Endometrial microvascular endothelial cells (primary cell): ENCODE data around the gene SEMA4D. TPM values are rescaled to one million over a fixed set of nuclear protein-coding genes. Genes with fewer than 3 reads are reported as not detected.

Source experiments
- in situ Hi-C: cut with HindIII; loops from 2 replicates; pipeline ENCODE4 v1.10.0; 2017; ENCODE audit warnings: low sequenced_read_pairs, low pct_unique_long_range_greater_than_20kb; ENCODE audit errors: inconsistent ontology term
- total RNA-seq: library from RNA; depleted of rRNA; stranded (reverse); fragments of >200 nt; gene quantifications from one replicate; pipeline ENCODE4 v1.2.3, GENCODE V29; 2015; ENCODE audit errors: inconsistent ontology term

SEMA4D gene
- total RNA-seq, 1 donor from 2014 or later: 2.8 TPM

DNA sequence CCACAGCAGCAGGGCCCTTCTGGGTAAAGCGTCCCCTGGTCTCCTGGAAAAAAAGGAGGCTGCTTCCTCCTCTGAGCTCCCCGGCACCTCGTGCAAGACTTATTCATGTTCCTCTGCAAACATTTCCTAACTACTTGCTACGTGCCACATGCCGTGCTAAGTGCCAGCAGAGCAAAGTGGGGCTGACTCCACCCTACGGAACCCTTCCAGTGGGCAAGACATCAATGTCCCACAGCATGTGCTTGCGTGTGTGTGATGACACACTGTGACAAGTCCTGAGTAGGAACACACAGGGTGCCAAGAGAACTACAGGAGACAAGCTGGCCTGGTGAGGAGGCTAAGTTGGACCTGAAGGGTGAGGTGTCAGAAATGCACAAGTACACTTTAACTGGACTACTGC is 57.4 kb downstream of the SEMA4D start:
- in situ Hi-C loops: no loop called here

DNA sequence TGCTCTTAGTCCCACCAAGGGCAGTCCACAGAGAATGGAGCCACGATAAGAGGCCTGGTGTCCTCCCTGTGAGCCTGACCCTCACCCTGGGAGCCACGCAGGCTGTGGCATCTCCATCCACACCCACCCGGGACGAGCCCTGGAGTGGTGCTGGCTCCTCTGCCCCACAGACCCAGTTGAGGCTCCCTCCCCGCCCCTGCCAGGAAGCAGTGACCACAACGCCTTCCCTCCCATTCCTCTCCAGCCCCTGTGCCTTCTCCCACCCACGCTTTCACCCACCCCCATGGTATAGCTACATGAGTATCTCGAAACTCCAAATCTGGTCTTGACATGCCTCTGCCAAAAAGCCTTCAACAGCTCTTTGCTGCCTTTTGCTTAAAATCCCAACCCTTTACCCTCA is 57.9 kb downstream of the SEMA4D start:
- in situ Hi-C loops: no loop called here

DNA sequence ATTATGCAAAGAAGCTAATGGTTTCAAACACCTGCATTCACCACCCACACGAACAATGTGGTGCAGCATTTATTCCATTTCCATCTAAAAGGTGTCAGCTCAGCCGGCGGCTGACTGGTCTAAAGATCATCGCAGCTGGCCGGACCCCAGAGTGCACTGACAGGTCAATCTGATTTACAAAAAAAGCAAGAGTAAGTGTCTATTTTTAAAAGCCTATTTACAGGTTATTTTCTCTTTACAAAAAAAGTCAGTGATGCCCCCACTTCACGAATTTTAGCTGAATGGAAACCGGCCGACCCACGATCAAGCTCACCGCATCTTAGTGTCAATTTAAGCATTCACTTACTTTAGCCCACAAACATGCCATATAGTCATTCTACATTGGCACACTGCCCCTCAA is 58.3 kb downstream of the SEMA4D start:
- in situ Hi-C loops: no loop called here

DNA sequence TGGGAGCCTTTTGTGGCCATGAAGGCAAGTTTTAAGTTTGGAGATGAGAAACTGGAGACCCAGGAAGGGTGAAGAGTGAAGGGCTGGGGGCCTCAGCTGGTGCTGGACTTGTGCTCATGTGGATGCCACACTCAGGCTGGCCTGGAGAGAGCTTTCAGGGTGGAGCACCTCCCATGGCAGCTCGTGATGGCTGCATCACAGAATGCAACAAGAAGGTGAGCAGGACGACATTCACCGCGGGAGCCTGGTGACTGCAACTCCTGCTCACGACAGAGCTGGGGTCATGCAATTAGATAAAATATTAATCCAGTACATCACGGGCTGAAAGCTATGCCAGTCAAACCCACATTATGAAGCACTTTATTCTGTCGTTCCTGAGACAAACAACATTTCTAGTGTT is 59.7 kb downstream of the SEMA4D start:
- in situ Hi-C loops: no loop called here

DNA sequence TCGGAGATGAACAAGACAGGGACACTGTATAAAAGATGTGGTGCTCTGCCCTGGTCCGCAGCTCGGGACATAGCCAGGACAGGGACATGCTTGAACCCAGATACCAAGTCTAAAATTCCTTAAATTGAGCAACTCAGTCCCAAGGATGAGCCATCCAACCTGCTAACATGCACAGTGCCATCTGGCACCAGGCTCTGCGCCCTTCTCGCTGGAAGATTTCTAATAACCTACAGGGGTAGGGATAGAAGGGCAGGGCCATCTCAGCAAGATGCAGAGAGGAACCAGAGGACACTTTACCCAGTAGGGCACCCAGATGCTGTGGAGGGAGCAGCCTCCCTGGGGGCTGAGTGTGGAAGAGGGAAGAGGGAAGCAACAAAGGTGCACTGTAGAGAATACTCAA is 60.1 kb downstream of the SEMA4D start:
- in situ Hi-C loops: no loop called here

DNA sequence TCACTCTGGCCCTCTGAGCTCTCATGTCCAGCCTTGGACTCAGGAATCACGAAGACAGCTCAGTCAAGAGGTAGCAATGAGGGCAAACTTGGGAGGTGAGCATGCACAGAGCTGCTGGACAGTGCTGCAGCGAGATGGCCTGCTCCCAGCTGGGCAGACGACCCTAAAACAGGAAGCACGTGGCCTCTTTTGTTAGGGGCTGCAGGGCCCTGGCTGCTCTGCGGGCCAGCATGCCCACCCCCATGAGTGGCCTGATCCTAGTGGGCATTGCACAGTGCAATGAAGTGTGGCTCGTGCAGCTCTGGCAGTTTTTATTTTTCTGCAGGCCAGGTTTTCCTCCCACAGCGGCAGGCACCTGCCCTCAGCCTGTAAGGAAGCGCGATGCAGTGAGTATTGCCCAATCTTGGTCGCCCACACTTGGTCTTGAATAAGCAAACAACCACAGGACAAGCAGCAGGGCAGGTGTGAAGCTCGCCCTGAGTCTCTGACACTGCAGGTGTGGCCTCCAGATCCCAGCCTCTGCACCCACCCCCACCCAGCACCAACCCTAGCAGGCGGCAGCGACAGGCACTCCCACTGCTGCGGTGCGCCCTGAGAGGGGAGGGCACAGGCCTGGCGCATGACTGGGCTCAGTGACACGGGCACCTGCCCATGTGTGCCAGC is 60.8 kb downstream of the SEMA4D start:
- in situ Hi-C loops: no loop called here

DNA sequence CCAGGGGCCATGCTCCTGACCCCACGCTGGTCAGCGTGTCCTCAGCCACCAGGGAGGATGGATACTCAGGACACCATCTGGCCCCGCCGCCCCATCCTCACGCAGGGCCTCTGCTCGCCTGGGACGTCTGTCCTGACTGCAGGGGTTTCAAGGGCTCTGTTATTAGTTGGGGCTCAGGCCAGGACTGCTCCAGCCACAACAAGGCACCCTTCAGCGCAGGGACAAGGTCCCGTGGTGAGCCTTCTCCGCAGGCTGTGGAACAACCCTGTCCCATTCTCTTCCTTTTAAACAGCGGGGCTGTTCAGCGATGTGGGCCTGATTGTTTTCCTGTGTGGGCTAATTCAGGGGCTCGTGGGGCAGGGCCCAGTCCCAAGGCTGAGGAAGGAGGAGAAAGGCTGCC is 61.6 kb downstream of the SEMA4D start:
- in situ Hi-C loops: no loop called here

DNA sequence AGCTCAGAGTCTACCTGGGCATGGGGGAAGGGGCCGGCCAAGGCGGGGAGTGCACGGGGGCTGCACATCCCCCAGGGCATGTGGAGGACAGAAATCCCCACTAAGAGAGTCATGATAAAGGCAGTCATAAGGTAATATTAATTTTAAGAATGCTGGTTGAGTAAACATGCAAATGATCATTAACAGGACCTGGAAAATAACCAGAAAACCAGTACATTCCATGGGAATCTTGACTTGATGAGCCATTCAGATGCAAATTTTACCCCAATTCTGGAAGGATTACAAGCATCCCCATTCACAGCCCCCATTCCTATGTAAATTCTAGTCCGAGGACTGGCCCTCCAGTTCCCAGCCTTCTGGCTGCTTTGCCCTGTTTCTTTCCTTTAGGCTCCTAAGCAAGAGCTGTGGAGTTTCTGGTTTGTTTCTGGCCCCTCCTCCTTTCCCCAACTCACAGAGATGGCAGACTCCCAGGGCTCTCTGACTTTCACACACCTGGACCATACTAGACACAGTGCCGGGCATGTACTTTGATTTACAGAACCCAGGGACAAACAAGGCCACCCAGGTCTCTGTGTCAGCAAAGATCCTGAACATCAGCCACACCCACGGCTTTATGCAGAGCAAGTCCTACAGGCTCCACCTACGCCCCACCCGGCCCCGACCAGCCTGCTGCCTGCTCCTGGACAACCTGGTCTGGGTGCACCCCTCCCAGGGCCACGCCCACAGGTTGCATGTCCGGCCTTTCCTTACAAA is 62.7 kb downstream of the SEMA4D start:
- in situ Hi-C loops: no loop called here

DNA sequence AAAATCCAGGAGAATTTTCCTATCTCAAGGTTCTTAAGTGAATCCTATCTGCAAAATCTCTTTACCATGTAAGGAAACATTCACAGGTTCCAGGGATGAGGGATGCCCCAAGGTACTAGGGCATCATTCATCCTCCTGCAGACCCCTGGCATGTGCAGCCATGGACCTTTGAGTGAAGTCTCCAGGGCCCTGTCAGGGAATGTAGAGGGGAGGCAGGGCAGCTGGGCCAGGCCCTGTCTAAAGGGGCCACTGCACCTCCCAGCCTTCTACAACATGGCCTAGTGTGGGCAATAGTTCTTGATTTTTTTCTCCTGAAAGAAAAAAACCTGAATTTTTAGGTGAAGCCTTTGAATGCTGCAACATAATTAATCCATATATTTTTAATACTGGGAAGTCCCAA is 63.3 kb downstream of the SEMA4D start:
- in situ Hi-C loops: no loop called here

DNA sequence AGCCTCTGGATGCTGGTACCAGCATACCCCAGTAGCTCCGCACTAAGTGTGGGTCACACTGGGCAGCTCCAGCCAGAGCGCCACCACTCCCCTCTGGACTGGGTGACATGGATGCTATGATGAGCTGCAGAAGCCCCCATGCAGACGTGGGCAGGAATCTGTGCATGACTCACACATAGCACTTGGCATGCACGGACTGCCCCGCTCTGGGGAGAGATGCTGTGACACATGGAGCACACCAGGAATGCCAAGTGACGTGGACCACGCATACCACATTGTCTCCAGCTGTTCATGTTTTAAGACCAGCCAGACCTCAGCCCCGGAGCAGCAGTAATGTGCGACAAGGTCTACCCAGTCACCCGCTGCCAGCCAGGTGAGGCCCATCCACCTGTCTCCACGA is 64.1 kb downstream of the SEMA4D start:
- in situ Hi-C loops: no loop called here

DNA sequence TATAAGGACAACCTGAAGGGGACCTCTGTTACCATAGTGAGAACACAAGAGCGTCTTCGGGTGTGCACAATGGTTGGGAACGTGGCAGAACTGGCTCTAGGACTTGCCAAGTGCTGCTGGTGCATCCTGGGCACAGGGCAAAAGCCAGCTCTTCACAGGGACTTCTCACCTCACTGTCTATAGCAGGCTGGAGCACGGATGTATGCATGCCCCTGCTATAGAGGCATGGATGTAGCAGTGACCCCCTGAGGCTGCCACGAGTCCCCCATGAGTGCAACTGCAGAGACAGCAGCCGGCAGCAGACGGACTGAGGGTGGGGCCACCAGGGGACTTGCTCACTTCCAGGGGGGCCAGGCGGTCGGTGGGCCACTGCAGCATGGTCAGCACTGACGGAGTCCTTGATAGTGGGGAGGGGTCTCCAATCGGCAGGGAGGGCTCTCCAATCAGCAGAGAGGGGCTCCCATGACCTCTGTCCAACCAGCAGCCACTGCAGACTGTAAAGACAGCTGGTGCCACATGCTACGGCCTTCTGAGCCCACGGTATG is 64.9 kb downstream of the SEMA4D start:
- in situ Hi-C loops: no loop called here

DNA sequence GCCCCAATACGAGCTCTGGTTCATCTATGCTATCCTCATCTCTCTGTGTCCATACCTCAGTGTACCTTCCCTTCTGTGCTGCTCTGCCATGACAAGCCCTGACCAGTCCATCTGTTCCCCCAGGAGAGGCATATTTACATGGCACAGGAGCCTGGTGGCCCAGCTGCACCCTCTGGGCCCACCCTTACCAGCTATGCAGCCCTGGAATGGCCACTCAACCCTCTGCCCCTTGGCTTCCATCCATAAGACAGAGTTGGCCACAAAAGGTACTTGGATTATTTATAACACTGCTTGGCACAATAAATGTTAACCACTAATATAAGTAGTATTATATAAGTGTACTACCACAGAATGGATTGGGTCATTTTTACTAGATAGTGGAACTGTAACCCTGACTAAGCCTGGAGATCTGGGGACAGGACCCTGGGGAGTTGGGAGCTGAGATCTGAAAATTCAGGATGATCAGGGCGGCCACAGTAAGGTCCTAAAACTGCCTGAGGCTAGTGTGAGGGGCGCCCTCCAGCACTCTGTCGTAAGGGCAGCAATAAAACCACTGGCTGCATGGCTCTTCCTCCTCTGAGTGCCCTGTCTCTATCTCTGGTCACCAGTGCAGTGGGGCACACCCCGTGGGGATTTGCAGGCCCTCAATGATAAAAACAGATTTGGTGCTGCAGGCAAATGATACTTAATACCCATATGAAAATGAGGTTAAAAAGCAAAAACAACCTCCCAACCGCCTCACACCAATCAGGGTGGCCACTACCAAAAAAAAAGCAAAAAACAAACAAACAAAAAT is 65.8 kb downstream of the SEMA4D start:
- in situ Hi-C loops: no loop called here

DNA sequence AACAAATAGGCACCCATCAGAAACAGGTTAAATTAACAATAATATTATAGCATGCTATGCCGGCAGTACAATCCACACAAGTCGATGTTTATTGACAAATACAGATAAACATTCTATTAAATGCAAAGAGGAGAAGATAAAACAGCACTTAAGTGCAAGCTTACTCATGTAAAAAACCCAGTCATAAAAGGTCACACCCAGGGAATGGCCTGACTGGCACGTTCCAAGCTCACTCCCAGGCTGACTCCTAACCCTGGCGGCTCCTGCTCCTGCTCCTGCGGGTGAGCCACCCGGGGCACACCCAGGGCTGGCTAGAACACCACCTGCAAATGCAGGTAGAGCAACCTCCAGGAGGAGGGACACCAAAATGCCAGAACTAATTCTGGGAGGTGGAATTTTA is 66.9 kb downstream of the SEMA4D start:
- in situ Hi-C loops: no loop called here

DNA sequence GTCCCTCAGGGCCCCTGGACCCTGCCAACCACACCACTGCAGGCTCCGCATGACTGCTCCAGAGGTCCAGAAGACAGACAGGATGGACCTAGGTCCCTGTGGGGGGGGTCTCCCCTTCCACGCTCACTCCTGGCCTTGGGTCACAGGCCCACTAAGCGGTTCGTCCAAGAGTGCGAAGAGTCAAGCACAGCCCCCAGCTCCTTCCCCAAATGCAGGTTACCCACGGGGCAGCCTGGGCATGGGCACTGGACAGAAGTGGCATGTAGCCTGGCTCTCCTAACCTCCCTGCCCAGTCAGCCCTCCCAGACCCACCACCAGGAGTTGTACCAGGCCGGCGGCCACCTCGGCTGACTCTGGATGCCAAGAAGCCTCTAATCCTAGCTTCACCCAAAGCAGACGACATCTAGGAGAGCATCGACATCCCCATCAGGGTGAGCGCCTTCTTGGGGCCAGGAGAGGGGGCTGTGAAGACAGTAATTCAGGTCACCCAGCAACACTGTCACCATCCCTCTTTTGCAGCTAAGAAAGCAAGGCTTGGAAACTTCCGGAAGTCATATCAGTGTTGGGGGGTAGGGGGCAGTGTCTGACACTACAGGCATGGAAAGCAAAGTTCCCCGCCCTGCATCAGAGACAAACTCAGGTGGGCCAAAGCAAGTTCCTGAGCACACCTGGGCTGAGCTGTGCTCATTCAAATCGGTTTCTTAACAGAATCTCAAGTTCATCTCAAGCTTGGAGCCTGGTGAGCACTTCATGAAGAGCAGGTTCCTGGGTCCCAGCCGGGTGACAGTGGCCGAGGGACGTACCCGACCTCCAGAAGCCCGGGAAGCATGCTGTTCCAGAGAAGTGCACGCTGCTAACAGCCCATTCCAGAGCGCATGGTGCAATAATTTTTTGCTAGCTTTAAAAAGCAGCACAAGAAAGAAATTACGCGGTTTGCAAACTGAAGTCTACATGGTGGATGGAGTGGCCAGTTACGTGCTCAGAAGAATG is 68.7 kb downstream of the SEMA4D start:
- in situ Hi-C loops: no loop called here

DNA sequence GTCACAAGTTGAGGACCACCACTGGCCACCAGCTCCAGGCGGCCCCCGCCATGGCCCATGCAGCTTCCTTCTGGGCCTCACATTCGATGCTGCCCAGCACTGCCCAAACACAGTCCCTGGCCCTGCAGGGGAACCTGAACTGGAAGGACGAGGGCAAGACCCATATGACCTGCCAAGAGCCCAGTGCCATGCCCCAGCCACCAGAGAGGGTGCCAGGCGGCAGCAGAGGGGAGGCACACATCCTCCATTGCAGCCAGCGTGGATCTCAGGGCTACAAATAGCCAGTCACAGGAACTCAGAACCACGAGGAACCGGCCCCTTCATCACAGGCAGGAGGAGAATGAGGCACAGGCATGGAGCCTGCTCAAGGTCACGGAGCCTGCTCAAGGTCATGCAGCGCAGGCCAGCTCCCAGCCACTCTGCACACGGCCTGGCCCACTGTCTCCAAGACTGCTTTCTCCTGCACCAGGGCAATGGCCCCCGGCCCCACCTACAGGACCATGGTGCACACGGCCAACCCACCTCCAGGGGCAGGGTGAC is 69.6 kb downstream of the SEMA4D start:
- in situ Hi-C loops: no loop called here

DNA sequence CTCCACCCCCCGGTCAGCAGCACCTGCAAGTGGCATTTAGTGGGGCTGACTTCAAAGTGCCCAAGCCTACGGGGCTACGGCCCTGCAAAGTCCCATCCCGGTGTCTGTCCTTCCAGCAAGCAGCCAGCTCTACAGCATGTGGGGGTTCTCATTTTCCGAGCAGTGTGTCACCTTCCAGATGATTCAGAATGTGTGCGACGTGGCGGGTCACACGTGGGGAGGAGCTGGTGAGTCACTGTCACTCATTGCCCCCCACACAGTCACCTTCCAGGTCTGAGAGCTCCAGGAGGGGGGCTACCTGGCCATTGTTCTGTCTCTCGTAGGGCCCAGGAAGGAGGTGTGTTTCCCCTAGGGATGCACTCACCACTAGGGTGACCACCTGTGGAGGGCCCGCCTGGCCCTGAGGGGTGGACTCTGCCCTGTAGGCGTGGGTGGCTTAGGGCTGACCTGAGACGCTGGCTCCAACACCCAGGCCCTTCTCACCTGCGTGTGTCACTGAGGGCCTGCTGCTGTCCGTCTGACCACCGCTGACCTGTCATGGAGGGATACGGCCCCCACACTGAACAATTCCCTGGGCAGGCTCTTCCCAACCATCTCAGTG is 70.2 kb downstream of the SEMA4D start:
- in situ Hi-C loops: no loop called here

DNA sequence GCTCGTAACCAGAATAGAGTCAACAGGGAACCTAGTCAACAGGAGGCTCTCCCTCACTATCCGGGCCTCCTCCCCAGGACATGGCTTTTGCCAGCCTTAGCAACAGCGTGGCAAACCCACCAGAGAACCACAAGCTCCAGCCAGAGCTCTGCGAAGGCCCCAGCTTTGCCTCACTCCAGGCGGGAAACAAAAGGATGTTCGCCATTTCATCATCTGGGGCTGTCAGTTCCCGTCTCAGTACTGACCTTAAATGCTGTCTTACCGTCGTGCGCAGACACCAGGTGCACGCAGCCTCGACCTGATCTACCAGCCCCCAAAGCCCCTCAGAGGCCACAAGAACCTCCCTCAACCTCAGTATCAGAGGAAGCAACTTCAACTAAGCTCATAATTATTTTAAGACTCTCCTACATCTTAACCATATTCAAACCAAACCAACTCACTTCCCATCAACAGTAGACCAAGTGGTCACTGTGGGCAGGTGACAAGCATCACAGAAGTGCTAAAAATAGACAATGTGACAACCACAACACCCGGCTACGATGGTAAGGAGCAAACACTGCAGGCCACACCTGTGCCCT is 71.4 kb downstream of the SEMA4D start:
- in situ Hi-C loops: no loop called here

DNA sequence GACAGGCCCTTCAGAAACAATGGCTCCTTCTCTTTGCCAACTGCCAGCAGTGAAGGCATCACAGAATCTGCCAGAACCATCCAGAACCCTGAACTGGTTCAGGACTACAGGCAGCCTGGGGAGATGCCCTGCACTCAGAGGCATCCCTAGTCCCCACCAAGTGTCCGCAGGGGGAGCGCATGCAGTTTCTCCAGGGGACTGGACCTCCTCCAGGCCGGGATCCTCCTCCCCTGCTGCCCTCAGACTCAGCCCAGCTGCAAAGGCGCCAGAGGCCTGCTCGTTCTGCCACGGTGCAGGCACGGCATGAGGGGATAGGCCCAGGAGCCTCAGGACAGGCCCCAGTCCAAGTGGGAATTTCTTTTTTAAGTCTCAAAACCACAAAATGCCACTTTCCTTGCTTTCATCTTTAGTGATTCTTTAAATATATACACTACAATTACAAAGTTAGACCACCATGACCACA is 72.0 kb downstream of the SEMA4D start:
- in situ Hi-C loops: no loop called here
